Glomerular visceral epithelial cell (primary cell): ENCODE data around the gene COA3.

Experiments used
- DNase-seq: peaks from one replicate; pipeline ENCODE4 v3.0.0-alpha.2; 2016; ENCODE audit errors: extremely low spot score

Gene COA3

GRCh38 chr17:42798383-42799380 lies at the start of gene COA3, which contains the start of gene CNTD1:
Gene COA3, minus strand, starts transcription at chr17:42798704. Its CDS starts 23 bp downstream, at chr17:42798681.
Gene CNTD1, plus strand, starts transcription at chr17:42798861. Its CDS starts 207 bp downstream, at chr17:42799068.
- DNase-seq, result peak; percentile 83

- no peak for DNase-seq
These were observed 49.6 kb upstream of the COA3 start for GRCh38 chr17:42848093-42848492.

- no peak for DNase-seq
These were observed 48.2 kb upstream of the COA3 start for GRCh38 chr17:42846594-42847280.

GRCh38 chr17:42845918-42846593 lies 47.6 kb upstream of the COA3 start:
- peak; percentile 49 for DNase-seq

GRCh38 chr17:42845556-42845917 lies 47.0 kb upstream of the COA3 start:
- no peak for DNase-seq

GRCh38 chr17:42844761-42845555 lies 46.5 kb upstream of the COA3 start:
- DNase-seq, result no peak

GRCh38 chr17:42844271-42844670 lies 45.8 kb upstream of the COA3 start, which contains the start of gene AOC2:
Gene AOC2, plus strand, starts transcription at chr17:42844580. Its CDS starts 47 bp downstream, at chr17:42844627.
- DNase-seq, result no peak

GRCh38 chr17:42843358-42843934 lies 44.9 kb upstream of the COA3 start:
- DNase-seq, result peak; percentile 56

- DNase-seq, result no peak
These were observed 43.6 kb upstream of the COA3 start for GRCh38 chr17:42841975-42842685.

GRCh38 chr17:42835732-42836131 lies 37.2 kb upstream of the COA3 start:
- no peak for DNase-seq

GRCh38 chr17:42833767-42834422 lies 35.4 kb upstream of the COA3 start:
- no peak for DNase-seq

GRCh38 chr17:42832934-42833766 lies 34.6 kb upstream of the COA3 start, which contains the start of gene PSME3:
Gene PSME3, plus strand, starts transcription at chr17:42833397. Its CDS starts 235 bp downstream, at chr17:42833632.
- peak; percentile 83 for DNase-seq

GRCh38 chr17:42832213-42832933 lies 33.9 kb upstream of the COA3 start:
- DNase-seq, result no peak

GRCh38 chr17:42830971-42831370 lies 32.5 kb upstream of the COA3 start:
- DNase-seq, result no peak

GRCh38 chr17:42827472-42827871 lies 29.0 kb upstream of the COA3 start:
- no peak for DNase-seq

- DNase-seq, result no peak
These were observed 22.7 kb upstream of the COA3 start for GRCh38 chr17:42821176-42821575.

- peak; percentile 61 for DNase-seq
These were observed 21.5 kb upstream of the COA3 start for GRCh38 chr17:42819939-42820535.
